Esophagus squamous epithelium (tissue), 5 donors: ENCODE data around the gene TRAPPC6A. TPM values are rescaled to one million over a fixed set of nuclear protein-coding genes. Genes with fewer than 3 reads are reported as not detected.
A peak's percentile ranks its signal among the peaks of the same experiment; 100 is the strongest.

Experiments
- DNase-seq: peaks from one replicate; lab custom pipeline; 2025; lab: John Stamatoyannopoulos, UW
- H3K27ac ChIP-seq, 4 donors: fragments of 200-600 bp; sonication (generic); one replicate each; pipeline ENCODE4 v1.5.1; 2016 to 2019; ENCODE audit warnings: mild to moderate bottlenecking in 1 of 4
- H3K27me3 ChIP-seq, 4 donors: fragments of 200-600 bp; sonication (generic); 1 replicate in 3 of 4; 2 replicates in 1 of 4; pipeline versions ENCODE4 v1.5.1 to v1.6.0; 2017 to 2021; ENCODE audit warnings: antibody characterized with exemption in 1 of 4
- H3K36me3 ChIP-seq, 3 donors: fragments of 200-600 bp; sonication (generic); one replicate each; pipeline ENCODE4 v1.5.1; 2016 to 2019
- H3K4me1 ChIP-seq, 3 donors: fragments of 200-600 bp; sonication (generic); one replicate each; pipeline ENCODE4 v1.5.1; 2017 to 2019
- H3K4me3 ChIP-seq, 4 donors: fragments of 200-600 bp; sonication (generic); 1 replicate in 3 of 4; 2 replicates in 1 of 4; pipeline ENCODE4 v1.5.1; 2016 to 2019; ENCODE audit warnings: mild to moderate bottlenecking in 2 of 4, moderate library complexity in 1 of 4
- H3K9me3 ChIP-seq, 3 donors: fragments of 200-600 bp; sonication (generic); one replicate each; pipeline ENCODE4 v1.5.1; 2016 to 2019
- POLR2A ChIP-seq, 4 donors: fragments of 450-650 bp; IDR thresholded peaks; one replicate each; pipeline ENCODE4 v1.6.1; 2017; ENCODE audit warnings: antibody characterized with exemption in 4 of 4, mild to moderate bottlenecking in 4 of 4, moderate library complexity in 3 of 4
- WGBS, 2 donors: methylation state at CpG; one replicate each; pipeline ENCODE4 v1.1.5; 2018; 5-methylcytosine and 5-hydroxymethylcytosine counted together
- intact Hi-C: fragments of 100-400 bp; cut with DNase I; formaldehyde crosslinking; loops from one replicate; pipeline ENCODE4 v1.15.0; 2022
- total RNA-seq, 4 donors: library from RNA; depleted of rRNA; stranded (reverse); fragments of >200 nt; gene quantifications; one replicate each; pipeline ENCODE4 v1.1.0, GENCODE V29; 2016
- TF ChIP-seq, protein P1 (sequence below), 6 experiments: fragments of 450-650 bp in 4 of 6; fragments of 200-600 bp in 2 of 6; sonication (generic) in 2 of 6; IDR thresholded peaks; one replicate each; pipeline ENCODE4 v1.5.1; 2016 to 2019; ENCODE audit warnings: antibody characterized with exemption in 6 of 6, mild to moderate bottlenecking in 4 of 6, moderate library complexity in 4 of 6
- donor health status: DM: yes; HTN: yes; CAD: no.

Gene TRAPPC6A
- total RNA-seq, 4 donors from 2014 or later, result 5.4 to 27.8 (median 18.0) TPM

GRCh38 chr19:45156751-45157150 lies 21.3 kb downstream of the TRAPPC6A start:
- no peak for DNase-seq
- TF ChIP-seq, protein P1, sequence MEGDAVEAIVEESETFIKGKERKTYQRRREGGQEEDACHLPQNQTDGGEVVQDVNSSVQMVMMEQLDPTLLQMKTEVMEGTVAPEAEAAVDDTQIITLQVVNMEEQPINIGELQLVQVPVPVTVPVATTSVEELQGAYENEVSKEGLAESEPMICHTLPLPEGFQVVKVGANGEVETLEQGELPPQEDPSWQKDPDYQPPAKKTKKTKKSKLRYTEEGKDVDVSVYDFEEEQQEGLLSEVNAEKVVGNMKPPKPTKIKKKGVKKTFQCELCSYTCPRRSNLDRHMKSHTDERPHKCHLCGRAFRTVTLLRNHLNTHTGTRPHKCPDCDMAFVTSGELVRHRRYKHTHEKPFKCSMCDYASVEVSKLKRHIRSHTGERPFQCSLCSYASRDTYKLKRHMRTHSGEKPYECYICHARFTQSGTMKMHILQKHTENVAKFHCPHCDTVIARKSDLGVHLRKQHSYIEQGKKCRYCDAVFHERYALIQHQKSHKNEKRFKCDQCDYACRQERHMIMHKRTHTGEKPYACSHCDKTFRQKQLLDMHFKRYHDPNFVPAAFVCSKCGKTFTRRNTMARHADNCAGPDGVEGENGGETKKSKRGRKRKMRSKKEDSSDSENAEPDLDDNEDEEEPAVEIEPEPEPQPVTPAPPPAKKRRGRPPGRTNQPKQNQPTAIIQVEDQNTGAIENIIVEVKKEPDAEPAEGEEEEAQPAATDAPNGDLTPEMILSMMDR (IDR thresholded peaks at IDR 0.05), result no peak
- TF ChIP-seq POLR2A (IDR thresholded peaks at IDR 0.05), result no peak
- Histone ChIP-seq H3K27me3 (peaks cover 0 to 71% (median under 1%) of the 10 kb centered on the region in 4 donors), H3K4me3 (peak overlapping the region in 1 of 4 donors; percentile 31), H3K27ac (peak overlapping the region; percentile 3 to 72 (median 62)), H3K4me1 (peaks cover 46 to 83% (median 49%) of the 10 kb centered on the region in 3 donors), H3K9me3 (no peaks in the 10 kb centered on the region), H3K36me3 (no peaks in the 10 kb centered on the region)
- intact Hi-C loops, result no loop called here
- 31 to 57% methylated on average over 9 of the region's 11 CpGs for WGBS, 2 donors

DNA sequence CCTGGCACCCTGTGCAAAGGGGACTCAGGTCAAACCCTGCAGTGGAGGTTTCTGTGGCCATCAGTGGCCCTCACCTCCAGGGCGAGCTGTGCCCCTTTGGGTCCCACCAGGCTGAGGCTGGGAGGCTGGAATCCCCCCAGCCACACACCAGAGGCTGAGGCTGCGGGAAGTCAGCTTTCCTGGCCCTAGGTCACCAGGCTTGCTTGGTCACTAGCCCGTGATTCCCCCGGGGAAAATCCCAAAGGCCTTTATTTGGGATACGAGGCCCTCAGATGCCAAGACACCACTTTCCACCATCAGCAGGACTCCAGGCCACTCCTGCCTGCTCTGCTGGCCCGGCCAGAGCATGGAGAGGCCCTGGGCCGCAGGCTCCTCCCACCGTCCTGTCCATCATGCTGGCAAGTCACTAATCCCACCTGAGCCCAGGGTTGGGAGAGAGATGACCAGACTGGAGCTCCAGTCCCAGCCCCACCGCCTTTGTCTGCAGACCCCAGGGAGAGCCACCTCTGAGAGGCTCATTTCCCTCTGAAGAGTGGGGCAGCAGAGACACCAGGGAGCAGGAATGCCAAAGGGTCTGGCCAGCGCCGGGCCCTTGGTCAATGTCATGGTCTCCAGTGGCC lies 21.9 kb downstream of the TRAPPC6A start:
- H3K4me1 ChIP-seq, result peaks cover 46 to 83% (median 47%) of the 10 kb centered on the region in 3 donors
- H3K27me3 ChIP-seq, result peaks cover 0 to 71% (median 3%) of the 10 kb centered on the region in 4 donors
- no peak for DNase-seq
- TF ChIP-seq, protein P1 (IDR thresholded peaks at IDR 0.05), result no peak
- TF ChIP-seq POLR2A (IDR thresholded peaks at IDR 0.05), result no peak
- no peaks in the 10 kb centered on the region for H3K36me3 ChIP-seq
- no peaks in the 10 kb centered on the region for H3K9me3 ChIP-seq
- no peak overlapping the region for H3K4me3 ChIP-seq
- WGBS, 2 donors, result 93% methylated on average over 3 of the region's 11 CpGs; no CpG with 5 or more reads in 1 of the 2 donors
- peak overlapping the region; percentile 3 to 72 (median 62) for H3K27ac ChIP-seq
- intact Hi-C loops, result no loop called here

DNA sequence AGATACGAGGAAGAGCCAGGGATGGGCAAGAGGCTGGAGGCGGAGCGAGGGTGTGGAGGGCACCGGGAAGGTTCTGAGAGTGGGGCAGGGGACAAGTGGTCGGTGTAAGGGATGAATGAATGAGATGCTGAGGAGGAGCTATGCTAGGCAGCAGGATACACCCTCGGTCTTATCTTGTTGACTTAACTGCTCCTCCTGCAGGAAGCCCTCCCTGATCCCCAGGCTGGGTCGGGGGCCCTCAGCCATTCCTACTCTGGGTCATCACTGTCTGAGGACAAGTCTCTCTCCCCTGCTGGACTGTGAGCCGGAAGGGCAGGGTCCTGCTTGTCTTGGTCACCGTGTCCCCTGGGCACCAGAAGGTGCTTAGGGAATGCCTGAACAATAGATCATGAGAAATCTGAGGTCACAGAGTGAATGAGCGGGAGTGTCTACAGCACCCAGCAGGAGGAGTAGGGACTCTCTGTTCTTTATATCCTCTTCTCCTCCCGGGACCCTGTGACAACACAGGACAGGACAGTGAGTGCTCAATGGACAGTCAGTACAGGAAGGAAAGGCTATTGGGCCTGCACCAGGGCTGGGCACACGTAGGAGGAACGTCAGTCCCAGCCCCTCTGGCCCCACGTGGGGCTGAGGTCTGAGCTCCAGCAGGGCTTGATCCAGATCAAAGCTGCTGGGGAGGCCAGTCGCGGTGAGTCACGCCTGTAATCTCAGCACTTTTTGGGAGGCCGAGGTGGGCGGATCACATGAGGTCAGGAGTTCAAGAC lies 23.8 kb downstream of the TRAPPC6A start:
- Histone ChIP-seq H3K4me1 (peaks cover 43 to 75% (median 45%) of the 10 kb centered on the region in 3 donors), H3K36me3 (no peaks in the 10 kb centered on the region), H3K4me3 (peak overlapping the region in 2 of 4 donors; percentile 32 to 56), H3K27me3 (peaks cover 0 to 66% (median 3%) of the 10 kb centered on the region in 4 donors), H3K27ac (peak overlapping the region in 1 of 4 donors; percentile 28), H3K9me3 (no peaks in the 10 kb centered on the region)
- no peak for TF ChIP-seq POLR2A (IDR thresholded peaks at IDR 0.05)
- TF ChIP-seq, protein P1 (IDR thresholded peaks at IDR 0.05), result peak in 1 of 6 experiments; percentile 26
- DNase-seq, result no peak
- WGBS, 2 donors, result 44 to 48% methylated on average over 10 to 18 of the region's 19 CpGs
- intact Hi-C loops, result no loop called here

GRCh38 chr19:45153339-45154063 lies 24.5 kb downstream of the TRAPPC6A start:
- Histone ChIP-seq H3K9me3 (no peaks in the 10 kb centered on the region), H3K4me1 (peaks cover 43 to 75% (median 45%) of the 10 kb centered on the region in 3 donors), H3K36me3 (peaks cover 0 to 4% (median 0%) of the 10 kb centered on the region in 3 donors), H3K4me3 (peak overlapping the region; percentile 7 to 56 (median 22)), H3K27ac (peak overlapping the region in 2 of 4 donors; percentile 25 to 28), H3K27me3 (peaks cover 0 to 58% (median 3%) of the 10 kb centered on the region in 4 donors)
- TF ChIP-seq, protein P1 (IDR thresholded peaks at IDR 0.05), result no peak
- no peak for TF ChIP-seq POLR2A (IDR thresholded peaks at IDR 0.05)
- 4 to 10% methylated on average over 4 to 13 of the region's 69 CpGs for WGBS, 2 donors
- DNase-seq, result no peak
- intact Hi-C loops, result no loop called here
